Brain microvascular endothelial cell (primary cell): ENCODE results near the gene TTC32.
A peak's percentile ranks its signal among the peaks of the same experiment; 100 is the strongest.

Source experiments
- DNase-seq: peaks from one replicate; pipeline ENCODE4 v3.0.0-alpha.2; 2020
- H3K27ac ChIP-seq: fragments of 250-450 bp; sonication (Bioruptor Pico); 2 replicates; pipeline ENCODE4 v1.5.1; 2020; ENCODE audit warnings: mild to moderate bottlenecking, moderate library complexity
- H3K27me3 ChIP-seq: fragments of 250-450 bp; sonication (Bioruptor Pico); replicated peaks from 2 replicates; pipeline ENCODE4 v1.5.1; 2020; ENCODE audit warnings: mild to moderate bottlenecking
- H3K36me3 ChIP-seq: fragments of 250-450 bp; sonication (Bioruptor Pico); replicated peaks from 2 replicates; pipeline ENCODE4 v1.5.1; 2020; ENCODE audit warnings: mild to moderate bottlenecking
- H3K4me3 ChIP-seq: 2 replicates; pipeline ENCODE4 v1.5.1; 2011; ENCODE audit warnings: low read depth, mild to moderate bottlenecking, control low read depth, low read length, moderate library complexity
- CTCF ChIP-seq: IDR thresholded peaks from 2 replicates; pipeline ENCODE4 v1.5.1; 2011; ENCODE audit warnings: low read depth, mild to moderate bottlenecking, moderate library complexity, low read length, control low read depth, inconsistent platforms; ENCODE audit errors: missing control alignments
- in situ Hi-C: cut with HindIII; loops from 2 replicates; pipeline ENCODE4 v1.10.0; 2017; ENCODE audit warnings: low sequenced_read_pairs, low pct_ligation_motif_present

The TTC32 gene

GRCh38 chr2:19863303-19864041, 38.3 kb downstream of the TTC32 start:
- Histone ChIP-seq H3K36me3 (no peaks in the 10 kb centered on the region), H3K27me3 (no peaks in the 10 kb centered on the region), H3K27ac (no peak overlapping the region), H3K4me3 (peak overlapping the region; percentile 30)
- DNase-seq = peak; percentile 31
- in situ Hi-C loops = loop anchor here (25.0 kb wide), 1 partner anchor 501 kb away; the partner anchor contains the start of gene OSR1
- peak; percentile 89 for TF ChIP-seq CTCF

- DNase-seq = no peak
- no peaks in the 10 kb centered on the region for H3K27me3 ChIP-seq
- no peak overlapping the region for H3K4me3 ChIP-seq
- TF ChIP-seq CTCF = no peak
- no peak overlapping the region for H3K27ac ChIP-seq
- in situ Hi-C loops = loop anchor here (25.0 kb wide), 1 partner anchor 500 kb away; the partner anchor contains the start of gene OSR1
- no peaks in the 10 kb centered on the region for H3K36me3 ChIP-seq
Observed at GRCh38 chr2:19861813-19862212, 40.0 kb downstream of the TTC32 start.

GRCh38 chr2:19860022-19860421, 41.8 kb downstream of the TTC32 start:
- no peaks in the 10 kb centered on the region for H3K27me3 ChIP-seq
- H3K36me3 ChIP-seq = no peaks in the 10 kb centered on the region
- H3K27ac ChIP-seq = no peak overlapping the region
- H3K4me3 ChIP-seq = no peak overlapping the region
- in situ Hi-C loops = loop anchor here (25.0 kb wide), 1 partner anchor 498 kb away; the partner anchor contains the start of gene OSR1
- no peak for TF ChIP-seq CTCF
- DNase-seq = no peak

- no peak for DNase-seq
- H3K27ac ChIP-seq = no peak overlapping the region
- H3K36me3 ChIP-seq = no peaks in the 10 kb centered on the region
- no peak overlapping the region for H3K4me3 ChIP-seq
- H3K27me3 ChIP-seq = no peaks in the 10 kb centered on the region
- no peak for TF ChIP-seq CTCF
- in situ Hi-C loops = loop anchor here (25.0 kb wide), 1 partner anchor 497 kb away; the partner anchor contains the start of gene OSR1
Observed at GRCh38 chr2:19859565-19859964, 42.2 kb downstream of the TTC32 start.

GRCh38 chr2:19857806-19858205, 44.0 kb downstream of the TTC32 start:
- DNase-seq = no peak
- no peak overlapping the region for H3K4me3 ChIP-seq
- H3K27ac ChIP-seq = no peak overlapping the region
- H3K27me3 ChIP-seq = no peaks in the 10 kb centered on the region
- H3K36me3 ChIP-seq = no peaks in the 10 kb centered on the region
- in situ Hi-C loops = loop anchor here (25.0 kb wide), 1 partner anchor 496 kb away; the partner anchor contains the start of gene OSR1
- TF ChIP-seq CTCF = no peak
